ENCODE results near the gene TAT.
"Not testable (repeated sequence)": the region's sequence is repeated elsewhere in the genome, so short reads cannot be mapped to it uniquely, and the experiment has no call there.

The TAT gene

GRCh38 chr16:71565812-71566700 lies 10.8 kb downstream of the TAT start:
- DNase-seq (ENCODE audit: insufficient read length, low spot score): no peak
- FAIRE-seq: peak; percentile 23
- TF ChIP-seq SPI1 (IDR thresholded peaks at IDR 0.05; ENCODE audit: low read depth, low read length) (0 out of 2 replicates have a peak, but pooled peaks have one; percentile 16), TAF1 (IDR thresholded peaks at IDR 0.05; ENCODE audit: low read depth, low read length) (no peak)

GRCh38 chr16:71564335-71564967 lies 12.4 kb downstream of the TAT start:
- DNase-seq (ENCODE audit: insufficient read length, low spot score): no peak
- no peak; the same call in 1 of the 2 replicates for TF ChIP-seq POLR2AphosphoS5 (IDR thresholded peaks at IDR 0.05; ENCODE audit: low read depth, low read length)
- peak; percentile 85 for TF ChIP-seq SPI1 (IDR thresholded peaks at IDR 0.05; ENCODE audit: low read depth, low read length)
- TF ChIP-seq TAF1 (IDR thresholded peaks at IDR 0.05; ENCODE audit: low read depth, low read length): no peak
- no peak for TF ChIP-seq POU2F2 (IDR thresholded peaks at IDR 0.05; ENCODE audit: low read depth, low read length)
- no peak for FAIRE-seq

GRCh38 chr16:71562552-71562951 lies 14.3 kb downstream of the TAT start:
- no peak for TF ChIP-seq POU2F2 (IDR thresholded peaks at IDR 0.05; ENCODE audit: low read depth, low read length)
- no peak for TF ChIP-seq POLR2AphosphoS5 (IDR thresholded peaks at IDR 0.05; ENCODE audit: low read depth, low read length)
- no peak for TF ChIP-seq TAF1 (IDR thresholded peaks at IDR 0.05; ENCODE audit: low read depth, low read length)
- no peak for TF ChIP-seq PAX5 (IDR thresholded peaks at IDR 0.05; ENCODE audit: insufficient read depth, low read length, severe bottlenecking)
- no peak for TF ChIP-seq POLR2A (IDR thresholded peaks at IDR 0.05; ENCODE audit: low read depth, low read length)
- FAIRE-seq (no peak), DNase-seq (ENCODE audit: insufficient read length, low spot score) (no peak)

GRCh38 chr16:71561886-71562285 lies 15.0 kb downstream of the TAT start:
- DNase-seq (ENCODE audit: insufficient read length, low spot score); FAIRE-seq: not testable (repeated sequence)

- no peak for FAIRE-seq
- DNase-seq (ENCODE audit: insufficient read length, low spot score): no peak
- no peak for TF ChIP-seq TAF1 (IDR thresholded peaks at IDR 0.05; ENCODE audit: low read depth, low read length)
- no peak for TF ChIP-seq POLR2AphosphoS5 (IDR thresholded peaks at IDR 0.05; ENCODE audit: low read depth, low read length)
- TF ChIP-seq PAX5 (IDR thresholded peaks at IDR 0.05; ENCODE audit: insufficient read depth, low read length, severe bottlenecking): no peak
- TF ChIP-seq POLR2A (IDR thresholded peaks at IDR 0.05; ENCODE audit: low read depth, low read length): no peak
- no peak for TF ChIP-seq SPI1 (IDR thresholded peaks at IDR 0.05; ENCODE audit: low read depth, low read length)
Observed at GRCh38 chr16:71559855-71560254, 17.0 kb downstream of the TAT start.

- DNase-seq (ENCODE audit: insufficient read length, low spot score) (no peak), FAIRE-seq (no peak)
- TF ChIP-seq PAX5 (IDR thresholded peaks at IDR 0.05; ENCODE audit: insufficient read depth, low read length, severe bottlenecking) (no peak), SPI1 (IDR thresholded peaks at IDR 0.05; ENCODE audit: low read depth, low read length) (no peak), POLR2A (IDR thresholded peaks at IDR 0.05; ENCODE audit: low read depth, low read length) (no peak), TAF1 (IDR thresholded peaks at IDR 0.05; ENCODE audit: low read depth, low read length) (no peak), POU2F2 (IDR thresholded peaks at IDR 0.05; ENCODE audit: low read depth, low read length) (no peak), POLR2AphosphoS5 (IDR thresholded peaks at IDR 0.05; ENCODE audit: low read depth, low read length) (no peak)
Observed at GRCh38 chr16:71557954-71558582, 18.8 kb downstream of the TAT start.

GRCh38 chr16:71557299-71557698 lies 19.6 kb downstream of the TAT start:
- FAIRE-seq (no peak), DNase-seq (ENCODE audit: insufficient read length, low spot score) (no peak)
- no peak for TF ChIP-seq SPI1 (IDR thresholded peaks at IDR 0.05; ENCODE audit: low read depth, low read length)
- no peak for TF ChIP-seq POU2F2 (IDR thresholded peaks at IDR 0.05; ENCODE audit: low read depth, low read length)
- TF ChIP-seq PAX5 (IDR thresholded peaks at IDR 0.05; ENCODE audit: insufficient read depth, low read length, severe bottlenecking): no peak
- no peak for TF ChIP-seq POLR2AphosphoS5 (IDR thresholded peaks at IDR 0.05; ENCODE audit: low read depth, low read length)
- TF ChIP-seq POLR2A (IDR thresholded peaks at IDR 0.05; ENCODE audit: low read depth, low read length): no peak
- no peak for TF ChIP-seq TAF1 (IDR thresholded peaks at IDR 0.05; ENCODE audit: low read depth, low read length)

GRCh38 chr16:71555230-71555891 lies 21.5 kb downstream of the TAT start:
- DNase-seq (ENCODE audit: insufficient read length, low spot score): no peak
- FAIRE-seq: no peak
- TF ChIP-seq POLR2A (IDR thresholded peaks at IDR 0.05; ENCODE audit: low read depth, low read length) (no peak), POLR2AphosphoS5 (IDR thresholded peaks at IDR 0.05; ENCODE audit: low read depth, low read length) (no peak), SPI1 (IDR thresholded peaks at IDR 0.05; ENCODE audit: low read depth, low read length) (no peak), TAF1 (IDR thresholded peaks at IDR 0.05; ENCODE audit: low read depth, low read length) (no peak)

- no peak for TF ChIP-seq POLR2A (IDR thresholded peaks at IDR 0.05; ENCODE audit: low read depth, low read length)
- no peak for TF ChIP-seq POLR2AphosphoS5 (IDR thresholded peaks at IDR 0.05; ENCODE audit: low read depth, low read length)
- no peak for TF ChIP-seq POU2F2 (IDR thresholded peaks at IDR 0.05; ENCODE audit: low read depth, low read length)
- TF ChIP-seq SPI1 (IDR thresholded peaks at IDR 0.05; ENCODE audit: low read depth, low read length): no peak
- no peak for TF ChIP-seq TAF1 (IDR thresholded peaks at IDR 0.05; ENCODE audit: low read depth, low read length)
- TF ChIP-seq PAX5 (IDR thresholded peaks at IDR 0.05; ENCODE audit: insufficient read depth, low read length, severe bottlenecking): no peak
- DNase-seq (ENCODE audit: insufficient read length, low spot score) (no peak), FAIRE-seq (no peak)
Observed at GRCh38 chr16:71552698-71553503, 24.0 kb downstream of the TAT start.

Data from GM12891 (cell line).